ENCODE data around the gene ARHGEF4.

GRCh38 chr2:130847776-130848525 lies 11.2 kb downstream of the ARHGEF4 start:
- TF ChIP-seq CTCF (conservative IDR thresholded peaks at IDR 0.05; ENCODE audit: low read length), result no peak
- TF ChIP-seq EZH2phosphoT487 (IDR thresholded peaks at IDR 0.05; ENCODE audit: borderline replicate concordance), result no peak

Data from Loucy (cell line).